LNCaP clone FGC (cell line): ENCODE results near the gene SLC44A1.

Experiments used
- DNase-seq: peaks from one replicate; pipeline ENCODE4 v3.0.0-alpha.2; 2011; ENCODE audit warnings: low read depth
- H3K4me3 ChIP-seq: 2 replicates; pipeline ENCODE4 v1.5.1; 2011; ENCODE audit warnings: mild to moderate bottlenecking, low read depth, low read length, control low read depth
- CTCF ChIP-seq: IDR thresholded peaks from 2 replicates; pipeline ENCODE4 v1.5.1; 2012; ENCODE audit warnings: mild to moderate bottlenecking; ENCODE audit not compliant: control insufficient read depth, insufficient read depth; ENCODE audit errors: extremely low read depth

Gene SLC44A1

GRCh38 chr9:105328872-105329718 lies 84.6 kb downstream of the SLC44A1 start:
- no peak for TF ChIP-seq CTCF
- DNase-seq: no peak
- no peak overlapping the region for H3K4me3 ChIP-seq

DNA sequence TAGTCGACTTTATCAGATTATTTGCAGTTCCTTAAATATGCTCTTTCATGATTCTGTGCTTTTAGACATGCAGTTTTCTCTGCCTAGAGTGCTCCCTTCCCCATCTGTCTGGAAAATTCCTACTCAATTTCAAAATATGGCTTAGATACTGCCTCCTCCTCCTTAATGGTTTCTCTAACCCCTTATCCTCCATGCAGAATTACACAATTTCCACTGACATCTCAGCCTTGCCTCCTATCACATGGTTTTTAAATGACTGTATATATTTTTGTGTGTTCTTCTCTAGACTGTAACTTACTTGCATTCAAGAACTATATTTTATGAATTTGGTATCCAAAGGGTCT lies 85.2 kb downstream of the SLC44A1 start:
- DNase-seq: no peak
- H3K4me3 ChIP-seq: no peak overlapping the region
- no peak for TF ChIP-seq CTCF

DNA sequence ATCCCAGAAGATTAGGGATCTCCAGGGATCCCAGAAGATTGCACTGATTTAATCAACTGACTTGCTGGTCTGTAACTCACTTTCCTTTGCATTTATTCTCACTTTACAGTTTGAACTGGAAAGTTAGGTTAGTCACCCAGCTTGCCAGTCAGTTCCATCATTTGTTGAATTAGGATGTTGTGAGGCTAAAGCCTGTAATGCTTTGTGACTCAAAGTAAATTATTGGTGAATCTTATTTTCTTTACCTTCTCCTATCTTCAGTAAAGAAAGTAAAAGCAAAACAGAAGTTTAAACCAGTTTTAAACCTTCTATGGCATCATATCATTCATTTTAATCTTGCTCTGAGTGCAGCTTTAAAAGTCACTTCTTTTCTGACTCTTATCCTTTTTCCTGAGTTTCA lies 85.8 kb downstream of the SLC44A1 start:
- no peak for DNase-seq
- no peak overlapping the region for H3K4me3 ChIP-seq
- TF ChIP-seq CTCF: no peak

GRCh38 chr9:105330755-105331154 lies 86.3 kb downstream of the SLC44A1 start:
- no peak overlapping the region for H3K4me3 ChIP-seq
- no peak for DNase-seq
- TF ChIP-seq CTCF: no peak

- no peak overlapping the region for H3K4me3 ChIP-seq
- DNase-seq: no peak
- no peak for TF ChIP-seq CTCF
Observed at GRCh38 chr9:105331160-105331559, 86.7 kb downstream of the SLC44A1 start.

DNA sequence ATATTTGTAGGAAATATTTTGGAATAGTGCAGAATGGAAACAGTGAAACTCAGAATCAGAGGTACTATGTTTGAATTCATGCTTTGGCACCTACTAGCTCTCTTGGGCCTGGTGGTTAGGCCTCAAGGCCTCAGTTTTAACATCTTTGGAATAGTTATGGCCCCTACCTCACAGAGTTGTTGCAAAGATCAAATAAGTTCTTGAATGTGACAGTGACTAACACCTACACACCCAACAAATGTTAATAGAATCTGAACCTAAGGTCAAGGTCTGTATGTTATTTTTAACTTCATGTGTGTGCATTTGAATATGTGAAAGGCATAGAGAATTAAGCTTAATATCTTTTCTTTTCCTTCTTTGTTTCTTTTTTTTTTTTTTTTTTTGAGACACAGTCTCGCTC lies 87.3 kb downstream of the SLC44A1 start:
- H3K4me3 ChIP-seq: no peak overlapping the region
- no peak for DNase-seq
- TF ChIP-seq CTCF: no peak

DNA sequence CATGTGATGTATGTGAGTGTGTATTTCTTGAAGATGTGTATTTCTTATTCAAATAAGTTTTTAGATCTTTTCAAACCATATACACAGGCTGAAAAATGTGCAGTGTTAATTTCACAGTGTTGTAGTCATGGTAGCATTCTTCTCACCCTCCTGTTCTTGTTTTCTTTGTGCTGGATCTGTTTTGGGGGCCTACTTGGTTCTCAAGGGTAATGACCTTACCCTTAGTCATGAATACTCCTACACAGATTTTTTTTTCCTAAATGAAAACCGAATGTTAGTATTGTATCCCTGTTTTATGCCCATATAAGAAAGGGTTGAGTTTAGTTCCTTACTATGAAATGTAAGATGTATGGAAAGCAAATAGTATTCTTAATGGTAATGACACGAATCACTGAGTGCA lies 88.0 kb downstream of the SLC44A1 start:
- no peak for TF ChIP-seq CTCF
- no peak overlapping the region for H3K4me3 ChIP-seq
- no peak for DNase-seq
